SK-N-MC (cell line): ENCODE data around the gene BTBD1.
"Not testable (repeated sequence)": the region's sequence is repeated elsewhere in the genome, so short reads cannot be mapped to it uniquely, and the experiment has no call there.

Experiments used
- DNase-seq: peaks from one replicate; pipeline ENCODE4 v3.0.0-alpha.2; 2011; ENCODE audit warnings: low read depth, low spot score
- H3K27ac ChIP-seq: fragments of 200-600 bp; sonication (generic); 2 replicates; pipeline ENCODE4 v1.5.1; 2016; ENCODE audit warnings: mixed run types
- H3K36me3 ChIP-seq: fragments of 200-600 bp; sonication (generic); 2 replicates; pipeline ENCODE4 v1.6.1; 2017; ENCODE audit warnings: antibody characterized with exemption, low read length, mixed read lengths; ENCODE audit not compliant: insufficient read depth
- H3K4me3 ChIP-seq: fragments of 200-600 bp; sonication (generic); 2 replicates; pipeline ENCODE4 v1.5.1; 2016
- H3K9ac ChIP-seq: fragments of 200-600 bp; sonication (generic); 2 replicates; pipeline ENCODE4 v1.8.0; 2017; ENCODE audit warnings: mixed run types, mixed read lengths; ENCODE audit not compliant: insufficient read length
- H3K9me3 ChIP-seq: fragments of 200-600 bp; sonication (generic); 2 replicates; pipeline ENCODE4 v1.6.1; 2017; ENCODE audit warnings: low read depth, mild to moderate bottlenecking, antibody characterized with exemption, low read length, moderate library complexity, mixed read lengths
- EZH2 ChIP-seq: fragments of 200-600 bp; sonication (generic); IDR thresholded peaks from one replicate; pipeline ENCODE4 v1.6.1; 2017; ENCODE audit warnings: antibody characterized with exemption
- FOXP2 ChIP-seq: optimal IDR thresholded peaks from 2 replicates; pipeline ENCODE3; 2011; ENCODE audit warnings: mild to moderate bottlenecking, moderate library complexity; ENCODE audit not compliant: insufficient read depth; ENCODE audit errors: extremely low read length, control extremely low read depth
- POLR2AphosphoS5 ChIP-seq: IDR thresholded peaks from 2 replicates; pipeline ENCODE4 v1.6.1; 2012; ENCODE audit warnings: mild to moderate bottlenecking, low read depth, low read length, borderline replicate concordance

Gene BTBD1

DNA sequence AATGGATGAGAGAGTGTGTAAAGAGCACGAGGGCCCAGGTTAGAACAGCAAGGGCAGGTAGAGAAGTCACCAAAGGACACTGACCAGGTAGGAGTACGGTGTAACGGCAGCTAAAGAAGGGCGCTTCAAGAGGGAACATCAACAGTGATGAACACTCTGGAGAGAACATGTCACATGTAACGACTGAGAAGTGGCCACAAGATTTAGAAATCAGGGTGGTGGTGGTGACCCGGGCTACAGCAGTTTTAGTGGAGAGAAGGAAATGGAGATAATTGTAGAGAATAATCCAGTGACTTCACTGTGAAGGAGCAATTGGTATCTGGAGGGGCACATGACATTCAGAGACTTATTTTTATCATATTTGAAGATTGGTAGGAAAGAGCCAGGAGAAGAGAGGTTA lies 54.4 kb downstream of the BTBD1 start:
- Histone ChIP-seq H3K4me3 (no peak overlapping the region), H3K9me3 (no peaks in the 10 kb centered on the region), H3K36me3 (peaks cover 27% of the 10 kb centered on the region), H3K27ac (no peak overlapping the region), H3K9ac (no peak overlapping the region)
- TF ChIP-seq FOXP2 (no peak), POLR2AphosphoS5 (no peak), EZH2 (no peak)
- DNase-seq = no peak

DNA sequence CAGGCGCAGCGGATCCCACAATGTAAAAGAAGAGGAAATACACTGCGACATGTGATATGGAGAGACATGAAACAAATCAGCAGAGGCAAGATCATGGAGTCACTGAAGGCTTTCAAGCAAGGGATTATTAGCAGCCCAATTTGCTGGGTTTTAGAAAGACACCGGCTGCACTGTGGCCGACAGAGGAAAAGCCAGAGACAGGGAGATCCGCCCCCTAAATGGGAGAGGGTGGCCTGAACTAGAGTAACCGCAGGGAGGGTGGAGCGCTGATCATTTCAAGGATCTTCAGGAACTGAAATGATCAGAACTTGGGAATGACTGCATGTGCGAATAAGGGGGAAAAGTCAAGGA lies 55.0 kb downstream of the BTBD1 start:
- no peak for DNase-seq
- Histone ChIP-seq H3K27ac (no peak overlapping the region), H3K9me3 (no peaks in the 10 kb centered on the region), H3K36me3 (peaks cover 23% of the 10 kb centered on the region), H3K4me3 (peak overlapping the region; percentile 100), H3K9ac (peak overlapping the region; percentile 83)
- no peak for TF ChIP-seq POLR2AphosphoS5
- no peak for TF ChIP-seq EZH2
- TF ChIP-seq FOXP2 = no peak

DNA sequence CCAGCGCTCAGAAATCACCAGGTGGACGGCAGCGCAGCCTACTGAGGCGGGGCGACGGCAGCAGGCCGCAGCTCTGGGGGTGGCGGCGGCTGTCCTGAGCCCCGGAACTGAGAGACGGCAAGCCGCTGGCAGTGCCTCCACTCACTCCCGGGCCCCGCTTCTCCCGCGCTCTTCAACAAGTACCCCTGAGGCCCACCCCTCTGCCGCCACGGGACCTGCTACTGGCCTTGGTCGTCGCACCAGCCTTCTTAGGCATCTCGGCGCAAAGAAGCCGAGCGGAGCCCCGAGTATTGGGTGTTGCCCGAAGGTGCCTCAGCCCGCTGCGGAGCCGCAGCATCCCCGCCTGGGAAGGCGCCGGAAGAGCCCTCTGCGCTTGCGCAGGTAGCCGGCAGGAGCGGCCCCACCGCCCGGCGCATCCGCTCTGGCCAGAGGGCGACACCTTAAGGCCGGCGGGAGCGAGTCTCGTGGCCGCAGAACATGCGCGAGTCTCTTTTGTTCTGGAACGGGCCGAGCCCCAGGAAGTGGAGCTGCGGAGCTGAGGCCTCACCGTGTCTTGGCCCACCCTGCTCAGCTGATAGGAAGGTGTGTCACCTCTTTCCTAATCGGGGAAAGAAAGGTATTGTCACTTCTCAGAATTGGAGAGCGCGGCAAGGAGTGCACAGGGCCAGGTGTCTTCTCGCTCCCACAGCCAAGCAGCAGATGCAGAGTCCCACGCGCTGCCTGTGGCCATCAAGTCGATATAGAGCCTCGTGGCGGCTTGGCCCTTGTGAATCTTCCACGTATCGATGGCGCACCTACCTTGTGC lies 55.6 kb downstream of the BTBD1 start, which contains the start of gene C15orf40:
Gene C15orf40, minus strand, starts transcription at position 369 of the 805 bp plus-strand sequence. Its CDS starts 32 bp downstream, at position 337.
- TF ChIP-seq EZH2 (no peak), POLR2AphosphoS5 (peak; percentile 92)
- Histone ChIP-seq H3K36me3 (peaks cover 26% of the 10 kb centered on the region), H3K9ac (peak within 1 kb of the TSS; percentile 83), H3K9me3 (no peaks in the 10 kb centered on the region), H3K27ac (no peak within 1 kb of the TSS), H3K4me3 (peak within 1 kb of the TSS; percentile 100)
- DNase-seq = no peak

DNA sequence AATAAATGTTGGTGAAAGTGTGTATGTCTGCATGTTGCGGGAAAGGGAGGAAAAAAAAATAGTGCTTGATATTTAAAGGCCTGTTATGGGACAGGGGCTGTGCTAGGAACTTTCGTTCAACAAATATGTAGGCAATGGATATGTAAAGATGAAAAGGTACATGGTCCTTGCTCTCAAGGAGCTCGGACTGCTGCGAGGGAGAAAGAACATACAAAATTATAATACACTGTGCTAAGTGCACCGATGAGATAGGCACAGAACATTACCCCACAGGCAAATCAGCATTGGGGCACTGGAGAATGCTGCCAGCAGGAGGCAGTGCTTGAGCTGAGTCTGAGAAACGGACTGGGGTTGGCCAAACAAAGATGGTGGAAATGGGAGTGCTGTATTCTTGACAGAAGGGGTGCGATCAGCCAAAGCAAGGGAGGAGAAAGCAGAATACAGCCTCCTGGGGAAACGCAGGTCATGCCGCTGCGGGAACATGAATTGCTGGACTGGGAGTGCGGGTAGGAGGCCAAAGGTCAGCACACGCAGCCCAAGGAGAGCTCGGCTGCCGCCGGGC lies 56.3 kb downstream of the BTBD1 start:
- peak; percentile 34 for DNase-seq
- TF ChIP-seq FOXP2 (peak; percentile 55), EZH2 (no peak)
- H3K36me3 ChIP-seq = peaks cover 26% of the 10 kb centered on the region
- H3K9ac ChIP-seq = peak overlapping the region; percentile 83
- no peak overlapping the region for H3K27ac ChIP-seq
- H3K4me3 ChIP-seq = peak overlapping the region; percentile 100
- H3K9me3 ChIP-seq = no peaks in the 10 kb centered on the region

DNA sequence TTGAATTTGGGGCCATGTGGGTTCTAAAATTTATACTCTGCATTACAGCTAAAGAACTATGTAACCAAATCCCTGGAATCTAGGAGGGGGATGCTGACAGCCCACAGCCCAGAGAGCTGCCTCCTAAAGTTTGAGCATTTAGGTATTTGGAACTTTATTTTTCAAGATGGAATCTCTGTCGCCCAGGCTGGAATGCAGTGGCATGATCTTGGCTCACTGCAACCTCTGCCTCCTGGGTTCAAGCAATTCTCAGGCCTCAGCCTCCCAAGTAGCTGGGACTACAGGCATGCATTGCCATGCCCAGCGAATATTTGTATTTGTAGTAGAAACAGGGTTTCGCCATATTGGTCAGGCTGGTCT lies 66.4 kb downstream of the BTBD1 start:
- not testable (repeated sequence) for H3K4me3 ChIP-seq, H3K9me3 ChIP-seq, H3K9ac ChIP-seq, DNase-seq, H3K36me3 ChIP-seq, H3K27ac ChIP-seq

DNA sequence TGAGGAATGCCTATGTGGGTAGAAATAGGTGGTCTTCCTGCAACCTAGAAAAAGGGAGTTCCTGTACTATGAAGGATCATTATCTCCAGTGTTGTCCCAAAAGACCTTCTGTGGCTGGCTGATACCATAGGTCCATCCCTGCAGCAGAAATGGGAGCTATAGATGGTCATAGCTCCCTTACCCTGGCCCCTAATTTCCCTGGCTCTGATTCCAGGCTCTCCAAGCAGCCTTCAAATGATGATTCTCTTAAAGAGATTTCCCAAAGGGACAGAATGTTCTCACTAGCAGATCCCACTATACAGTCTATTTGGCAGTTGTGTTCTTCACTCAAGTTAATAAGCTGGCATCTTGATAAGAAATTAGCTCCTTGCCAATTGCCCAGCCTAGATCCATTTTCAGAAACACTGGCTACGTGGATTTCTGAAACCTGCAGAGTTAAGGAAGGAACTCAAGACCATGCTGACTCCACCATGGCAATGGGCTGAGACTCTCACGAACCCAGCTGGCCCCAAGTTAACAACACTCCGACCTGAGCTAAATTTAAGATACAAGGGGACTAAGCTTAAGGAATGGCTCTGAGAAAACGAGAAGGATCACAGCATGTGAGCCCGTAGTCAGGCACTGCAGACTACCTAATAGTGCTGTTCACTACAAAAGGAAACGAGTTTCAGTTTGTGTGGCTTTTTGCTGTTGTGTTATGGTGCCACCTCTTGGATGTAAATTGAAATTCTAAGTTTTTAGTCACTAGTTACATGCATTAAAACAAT lies 67.0 kb downstream of the BTBD1 start:
- H3K4me3 ChIP-seq = peak overlapping the region; percentile 60
- H3K27ac ChIP-seq = no peak overlapping the region
- H3K9ac ChIP-seq = peak overlapping the region; percentile 8

DNA sequence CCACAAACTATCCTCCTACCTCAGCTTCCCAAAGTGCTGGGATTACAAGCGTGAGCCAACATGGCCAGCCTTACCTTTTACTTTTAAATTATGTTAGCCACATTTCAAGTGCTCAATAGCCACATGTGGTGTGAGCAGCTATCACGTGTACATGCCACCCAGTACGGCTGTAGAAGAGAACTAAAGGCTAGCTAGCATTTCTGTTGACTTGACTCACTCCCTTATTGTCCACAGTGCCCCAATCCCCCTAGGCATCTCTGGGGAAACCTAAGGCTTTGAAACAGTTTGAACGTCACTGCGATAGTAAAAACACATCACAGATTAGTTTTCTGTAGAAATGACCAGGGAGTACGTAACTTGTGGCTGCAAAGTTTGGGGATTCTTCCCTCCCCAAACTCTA lies 67.6 kb downstream of the BTBD1 start:
- no peak overlapping the region for H3K27ac ChIP-seq
- no peak overlapping the region for H3K4me3 ChIP-seq
- no peak for DNase-seq
- no peaks in the 10 kb centered on the region for H3K9me3 ChIP-seq
- no peaks in the 10 kb centered on the region for H3K36me3 ChIP-seq
- no peak overlapping the region for H3K9ac ChIP-seq
- no peak for TF ChIP-seq POLR2AphosphoS5

More for the DNA sequence above, 67.0 kb downstream of the BTBD1 start:
- H3K9me3 ChIP-seq = no peaks in the 10 kb centered on the region
- peak; percentile 37 for DNase-seq
- no peaks in the 10 kb centered on the region for H3K36me3 ChIP-seq
- TF ChIP-seq FOXP2 = no peak
- TF ChIP-seq EZH2 = no peak
- TF ChIP-seq POLR2AphosphoS5 = no peak

DNA sequence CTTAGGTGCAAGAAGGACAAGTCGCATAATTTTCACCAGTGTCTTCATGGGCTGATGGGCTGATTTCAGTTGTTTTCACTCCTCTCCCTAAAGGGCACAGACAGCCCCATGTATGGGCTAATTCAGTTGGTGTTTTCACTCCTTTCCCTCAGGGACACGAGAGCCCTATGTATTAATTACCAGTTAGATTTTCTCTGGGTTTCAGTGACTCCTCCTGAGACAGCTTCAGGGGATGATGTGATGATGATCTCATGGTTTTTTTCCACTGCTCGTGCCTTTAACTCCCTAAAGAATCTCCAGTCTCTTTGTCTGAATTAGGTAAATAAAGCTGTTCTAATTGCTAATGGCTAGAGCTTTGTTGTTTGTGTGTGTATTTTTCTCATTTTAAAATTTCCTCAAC lies 71.1 kb downstream of the BTBD1 start:
- no peak for DNase-seq
- Histone ChIP-seq H3K9me3 (no peaks in the 10 kb centered on the region), H3K36me3 (no peaks in the 10 kb centered on the region), H3K9ac (no peak overlapping the region), H3K27ac (no peak overlapping the region), H3K4me3 (no peak overlapping the region)
- TF ChIP-seq FOXP2 (no peak), POLR2AphosphoS5 (no peak), EZH2 (no peak)
